Suprapubic skin (tissue), 4 donors: ENCODE data around the gene PPP1CB. TPM values are rescaled to one million over a fixed set of nuclear protein-coding genes. Genes with fewer than 3 reads are reported as not detected.

Experiments used
- DNase-seq, 2 donors: peaks; one replicate each; pipeline ENCODE4 v3.0.0-alpha.2; 2019; ENCODE audit warnings: low spot score in 2 of 2
- H3K27ac ChIP-seq: fragments of 200-600 bp; sonication (generic); one replicate; pipeline ENCODE4 v1.5.1; 2019
- H3K27me3 ChIP-seq: fragments of 200-600 bp; sonication (generic); one replicate; pipeline ENCODE4 v1.5.1; 2019
- H3K36me3 ChIP-seq: fragments of 200-600 bp; sonication (generic); one replicate; pipeline ENCODE4 v1.5.1; 2019
- H3K4me1 ChIP-seq: fragments of 200-600 bp; sonication (generic); one replicate; pipeline ENCODE4 v1.5.1; 2019
- H3K4me3 ChIP-seq: fragments of 200-600 bp; sonication (generic); one replicate; pipeline ENCODE4 v1.5.1; 2019; ENCODE audit warnings: mild to moderate bottlenecking
- H3K9me3 ChIP-seq: fragments of 200-600 bp; sonication (generic); one replicate; pipeline ENCODE4 v1.5.1; 2019
- EP300 ChIP-seq: sonication (generic); formaldehyde crosslinking; IDR thresholded peaks from one replicate; pipeline ENCODE4 v1.6.1; 2017; ENCODE audit warnings: antibody characterized with exemption
- POLR2A ChIP-seq, 2 donors: fragments of 450-650 bp; IDR thresholded peaks; one replicate each; pipeline ENCODE4 v1.6.1; 2017; ENCODE audit warnings: antibody characterized with exemption in 2 of 2, mild to moderate bottlenecking in 2 of 2, moderate library complexity in 2 of 2
- POLR2AphosphoS5 ChIP-seq, 3 donors: sonication (generic); formaldehyde crosslinking; IDR thresholded peaks; one replicate each; pipeline ENCODE4 v1.6.1; 2017; ENCODE audit warnings: antibody characterized with exemption in 3 of 3
- WGBS: methylation state at CpG from one replicate; pipeline ENCODE4 v1.1.5; 2018; 5-methylcytosine and 5-hydroxymethylcytosine counted together
- total RNA-seq, 4 donors: library from RNA; depleted of rRNA; stranded (reverse); fragments of >200 nt; gene quantifications; one replicate each; pipeline ENCODE4 v1.1.0, GENCODE V29; 2016
- TF ChIP-seq, protein P1 (sequence below), 2 donors: fragments of 200-600 bp in 1 of 2; fragments of 450-650 bp in 1 of 2; sonication (generic) in 1 of 2; IDR thresholded peaks; one replicate each; pipeline ENCODE4 v1.5.1; 2016 to 2019; ENCODE audit warnings: antibody characterized with exemption in 2 of 2, mild to moderate bottlenecking in 1 of 2, moderate library complexity in 1 of 2

The PPP1CB gene
- total RNA-seq, 4 donors from 2014 or later, result 105 to 151 (median 148) TPM

DNA sequence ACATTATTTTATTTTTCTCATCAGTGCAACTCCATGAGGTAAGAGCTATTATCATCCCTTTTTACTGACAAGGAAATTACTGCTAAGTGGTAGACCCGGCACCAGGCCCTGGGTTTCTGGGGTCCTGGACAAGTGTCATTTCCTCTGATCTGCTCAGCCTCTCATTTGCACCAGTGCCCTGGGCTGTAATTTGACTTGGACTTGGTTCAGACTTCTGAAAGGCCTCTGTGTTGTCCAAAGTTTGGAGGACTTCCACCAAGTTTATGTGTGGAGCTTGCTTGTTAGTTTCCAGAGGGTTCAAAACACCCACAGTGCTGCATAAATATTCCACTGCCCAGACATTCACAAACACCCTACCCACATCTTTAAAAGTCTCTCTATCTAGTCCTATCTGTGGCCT is 44.0 kb upstream of the PPP1CB start:
- WGBS, result 75% methylated on average over 1 of the region's 1 CpG
- Histone ChIP-seq H3K27me3 (no peaks in the 10 kb centered on the region), H3K4me3 (no peak overlapping the region), H3K36me3 (no peaks in the 10 kb centered on the region), H3K27ac (no peak overlapping the region), H3K9me3 (no peaks in the 10 kb centered on the region), H3K4me1 (peaks cover 22% of the 10 kb centered on the region)
- DNase-seq, result no peak
- TF ChIP-seq POLR2A (IDR thresholded peaks at IDR 0.05), result no peak
- no peak for TF ChIP-seq EP300
- no peak for TF ChIP-seq POLR2AphosphoS5 (IDR thresholded peaks at IDR 0.05)

DNA sequence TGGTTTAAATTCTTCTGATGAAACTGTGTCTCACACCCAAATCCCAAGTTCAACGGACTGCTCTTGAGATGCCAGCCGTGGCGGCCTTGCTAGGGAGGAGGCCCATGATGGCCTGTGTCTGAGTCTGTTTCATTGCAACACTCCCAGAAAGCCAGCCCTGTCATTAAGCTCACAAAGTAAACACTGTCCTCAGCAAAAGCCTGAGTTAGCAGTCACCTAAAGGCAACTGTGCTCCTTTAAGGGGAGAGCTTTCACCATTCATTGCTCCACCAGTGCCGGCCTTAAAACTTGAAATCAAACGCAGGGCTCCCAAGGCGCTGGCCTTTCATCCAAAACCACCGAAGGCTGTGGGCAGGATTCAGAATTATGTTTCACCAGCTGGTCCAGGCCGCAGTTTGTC is 42.5 kb upstream of the PPP1CB start:
- H3K9me3 ChIP-seq, result no peaks in the 10 kb centered on the region
- H3K4me1 ChIP-seq, result peaks cover 24% of the 10 kb centered on the region
- WGBS, result 72% methylated on average over 8 of the region's 8 CpGs
- TF ChIP-seq POLR2A (IDR thresholded peaks at IDR 0.05) (no peak), EP300 (no peak), POLR2AphosphoS5 (IDR thresholded peaks at IDR 0.05) (no peak)
- TF ChIP-seq, protein P1, sequence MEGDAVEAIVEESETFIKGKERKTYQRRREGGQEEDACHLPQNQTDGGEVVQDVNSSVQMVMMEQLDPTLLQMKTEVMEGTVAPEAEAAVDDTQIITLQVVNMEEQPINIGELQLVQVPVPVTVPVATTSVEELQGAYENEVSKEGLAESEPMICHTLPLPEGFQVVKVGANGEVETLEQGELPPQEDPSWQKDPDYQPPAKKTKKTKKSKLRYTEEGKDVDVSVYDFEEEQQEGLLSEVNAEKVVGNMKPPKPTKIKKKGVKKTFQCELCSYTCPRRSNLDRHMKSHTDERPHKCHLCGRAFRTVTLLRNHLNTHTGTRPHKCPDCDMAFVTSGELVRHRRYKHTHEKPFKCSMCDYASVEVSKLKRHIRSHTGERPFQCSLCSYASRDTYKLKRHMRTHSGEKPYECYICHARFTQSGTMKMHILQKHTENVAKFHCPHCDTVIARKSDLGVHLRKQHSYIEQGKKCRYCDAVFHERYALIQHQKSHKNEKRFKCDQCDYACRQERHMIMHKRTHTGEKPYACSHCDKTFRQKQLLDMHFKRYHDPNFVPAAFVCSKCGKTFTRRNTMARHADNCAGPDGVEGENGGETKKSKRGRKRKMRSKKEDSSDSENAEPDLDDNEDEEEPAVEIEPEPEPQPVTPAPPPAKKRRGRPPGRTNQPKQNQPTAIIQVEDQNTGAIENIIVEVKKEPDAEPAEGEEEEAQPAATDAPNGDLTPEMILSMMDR (IDR thresholded peaks at IDR 0.05), result no peak
- no peak for DNase-seq
- H3K27me3 ChIP-seq, result no peaks in the 10 kb centered on the region
- H3K27ac ChIP-seq, result peak overlapping the region; percentile 72
- no peak overlapping the region for H3K4me3 ChIP-seq
- no peaks in the 10 kb centered on the region for H3K36me3 ChIP-seq

DNA sequence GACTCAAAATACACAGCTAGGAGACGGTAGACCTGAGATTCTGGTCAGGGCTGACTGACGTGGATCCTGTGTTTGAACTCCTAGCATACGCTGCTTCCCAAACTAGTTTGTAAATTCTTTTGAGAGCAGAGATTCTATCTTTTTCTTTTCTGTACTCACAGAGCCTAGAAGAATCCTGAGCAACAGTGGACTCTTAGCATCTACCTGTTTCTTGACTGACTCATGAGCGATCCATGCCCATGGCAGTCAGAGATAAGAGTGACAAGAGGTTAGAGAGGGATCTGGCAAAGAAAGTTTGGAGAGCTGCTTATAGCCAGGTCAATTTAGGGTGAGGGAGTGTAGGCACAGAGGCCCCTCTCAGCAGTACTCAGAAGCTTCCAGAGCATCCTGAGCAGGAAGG is 41.1 kb upstream of the PPP1CB start:
- TF ChIP-seq POLR2AphosphoS5 (IDR thresholded peaks at IDR 0.05) (no peak), EP300 (no peak), POLR2A (IDR thresholded peaks at IDR 0.05) (no peak)
- TF ChIP-seq, protein P1 (IDR thresholded peaks at IDR 0.05), result no peak
- H3K4me3 ChIP-seq, result no peak overlapping the region
- no peaks in the 10 kb centered on the region for H3K9me3 ChIP-seq
- DNase-seq, result no peak
- peak overlapping the region; percentile 72 for H3K27ac ChIP-seq
- H3K27me3 ChIP-seq, result no peaks in the 10 kb centered on the region
- 85% methylated on average over 4 of the region's 4 CpGs for WGBS
- no peaks in the 10 kb centered on the region for H3K36me3 ChIP-seq
- H3K4me1 ChIP-seq, result peaks cover 31% of the 10 kb centered on the region

DNA sequence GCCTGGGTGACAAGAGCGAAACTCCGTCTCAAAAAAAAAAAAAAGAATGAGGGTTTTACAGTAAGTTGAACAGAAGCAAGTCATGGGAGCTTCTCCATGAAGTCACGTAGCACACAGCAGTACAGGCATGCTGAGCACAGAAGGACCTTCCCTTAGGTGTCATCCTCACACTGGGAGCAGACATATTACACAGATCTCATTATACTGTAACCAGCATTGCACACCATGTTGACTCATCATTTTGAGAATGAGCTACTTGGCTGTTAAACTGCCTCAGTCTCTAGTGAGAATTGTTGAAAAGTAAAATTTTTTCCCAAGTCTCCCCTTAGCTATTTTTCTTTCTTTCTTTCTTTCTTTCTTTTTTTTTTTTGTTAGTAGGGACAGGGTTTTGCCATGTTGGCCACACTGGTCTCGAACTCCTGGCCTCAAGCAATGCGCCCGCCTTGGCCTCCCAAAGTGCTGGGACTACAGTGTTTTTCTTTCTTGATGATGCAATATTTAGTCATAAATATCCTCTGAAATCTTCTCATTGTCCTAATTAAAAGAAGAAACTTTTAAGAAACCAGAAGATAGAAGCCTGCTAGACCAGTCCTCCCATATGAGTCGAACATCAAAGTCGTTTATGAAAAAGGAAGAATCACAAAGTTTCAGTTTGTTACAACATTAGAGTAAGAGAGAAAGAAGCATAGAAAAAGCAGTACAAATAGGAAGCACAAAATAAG is 37.9 kb upstream of the PPP1CB start:
- Histone ChIP-seq H3K9me3 (no peaks in the 10 kb centered on the region), H3K36me3 (no peaks in the 10 kb centered on the region), H3K4me3 (no peak overlapping the region), H3K27me3 (no peaks in the 10 kb centered on the region), H3K4me1 (peaks cover 46% of the 10 kb centered on the region), H3K27ac (peak overlapping the region; percentile 91)
- 73% methylated on average over 8 of the region's 8 CpGs for WGBS
- TF ChIP-seq POLR2A (IDR thresholded peaks at IDR 0.05) (no peak), EP300 (no peak), POLR2AphosphoS5 (IDR thresholded peaks at IDR 0.05) (no peak)
- TF ChIP-seq, protein P1 (IDR thresholded peaks at IDR 0.05), result no peak
- no peak for DNase-seq

DNA sequence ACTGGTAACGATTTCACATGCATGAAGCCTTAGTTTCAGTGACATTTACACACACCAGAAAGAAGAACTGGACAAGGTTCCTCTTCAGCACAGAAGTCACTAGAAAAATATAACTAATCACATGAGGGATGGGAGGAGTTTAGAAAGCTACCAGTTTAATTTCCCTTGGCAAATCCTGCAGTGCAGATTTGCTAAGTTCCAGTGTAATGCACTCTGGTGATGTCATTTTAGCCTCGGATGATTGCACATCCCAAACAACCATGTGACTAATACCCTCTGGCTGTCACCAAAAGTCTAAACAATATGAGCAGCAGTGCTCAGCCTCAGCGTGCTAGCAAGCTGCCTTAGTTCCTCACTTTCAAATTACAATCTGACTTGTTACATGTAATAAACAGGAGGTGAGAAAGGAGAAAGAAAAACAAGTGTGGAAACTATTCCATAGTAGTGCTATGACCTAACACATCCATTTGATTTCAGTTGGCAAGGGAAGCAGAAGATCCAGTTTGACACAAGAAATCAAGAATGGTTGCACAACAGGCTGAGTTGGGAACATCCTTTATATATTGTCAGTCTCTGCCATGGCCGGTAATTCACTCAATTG is 35.3 kb upstream of the PPP1CB start:
- 15% methylated on average over 4 of the region's 4 CpGs for WGBS
- H3K9me3 ChIP-seq, result no peaks in the 10 kb centered on the region
- H3K27ac ChIP-seq, result peak overlapping the region; percentile 91
- H3K4me1 ChIP-seq, result peaks cover 41% of the 10 kb centered on the region
- no peak overlapping the region for H3K4me3 ChIP-seq
- no peaks in the 10 kb centered on the region for H3K27me3 ChIP-seq
- DNase-seq, result peak in 1 of 2 donors; percentile 72
- H3K36me3 ChIP-seq, result no peaks in the 10 kb centered on the region
- TF ChIP-seq, protein P1 (IDR thresholded peaks at IDR 0.05), result no peak
- TF ChIP-seq EP300 (no peak), POLR2AphosphoS5 (IDR thresholded peaks at IDR 0.05) (peak; percentile 81 to 96 (median 93))
